Stimulated activated CD4-positive, alpha-beta T cell treated with anti-CD3 and anti-CD28 coated beads, Interleukin-1b, Interleukin-23, amount 100 ng/mL, for 4 hours (primary cell): ENCODE measurements around the gene DSG4.

Source experiments
- DNase-seq, 2 donors: peaks; one replicate each; pipeline ENCODE4 v3.0.0-alpha.2; 2020; ENCODE audit warnings: low read depth in 2 of 2

DSG4 gene

GRCh38 chr18:31410716-31411483 is 34.3 kb downstream of the DSG4 start:
- DNase-seq = no peak

DNA sequence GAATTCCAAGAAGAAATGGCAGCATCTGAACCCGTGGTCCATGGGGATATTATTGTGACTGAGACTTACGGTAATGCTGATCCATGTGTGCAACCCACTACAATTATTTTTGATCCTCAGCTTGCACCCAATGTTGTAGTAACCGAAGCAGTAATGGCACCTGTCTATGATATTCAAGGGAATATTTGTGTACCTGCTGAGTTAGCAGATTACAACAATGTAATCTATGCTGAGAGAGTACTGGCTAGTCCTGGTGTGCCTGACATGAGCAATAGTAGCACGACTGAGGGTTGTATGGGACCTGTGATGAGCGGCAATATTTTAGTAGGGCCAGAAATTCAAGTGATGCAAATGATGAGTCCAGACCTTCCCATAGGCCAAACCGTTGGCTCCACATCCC is 36.6 kb downstream of the DSG4 start:
- no peak for DNase-seq

DNA sequence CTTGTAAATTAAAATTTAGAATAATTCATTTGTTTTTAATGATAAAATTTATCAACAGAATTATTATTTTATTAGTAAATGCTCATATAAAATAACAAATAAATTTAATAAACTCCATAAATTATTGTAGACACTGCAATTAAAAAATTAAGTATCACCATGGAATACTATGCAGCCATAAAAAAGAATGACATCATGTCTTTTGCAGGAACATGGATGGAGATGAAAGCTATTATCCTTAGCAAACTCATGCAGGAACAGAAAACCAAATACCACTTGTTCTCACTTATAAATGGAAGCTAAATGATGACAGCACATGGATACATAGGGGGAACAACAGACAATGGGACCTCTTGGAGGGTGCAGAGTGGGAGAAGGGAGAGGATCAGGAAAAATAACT is 41.3 kb downstream of the DSG4 start:
- DNase-seq = no peak

- DNase-seq = no peak
Measured at GRCh38 chr18:31419457-31419932, 42.9 kb downstream of the DSG4 start.

DNA sequence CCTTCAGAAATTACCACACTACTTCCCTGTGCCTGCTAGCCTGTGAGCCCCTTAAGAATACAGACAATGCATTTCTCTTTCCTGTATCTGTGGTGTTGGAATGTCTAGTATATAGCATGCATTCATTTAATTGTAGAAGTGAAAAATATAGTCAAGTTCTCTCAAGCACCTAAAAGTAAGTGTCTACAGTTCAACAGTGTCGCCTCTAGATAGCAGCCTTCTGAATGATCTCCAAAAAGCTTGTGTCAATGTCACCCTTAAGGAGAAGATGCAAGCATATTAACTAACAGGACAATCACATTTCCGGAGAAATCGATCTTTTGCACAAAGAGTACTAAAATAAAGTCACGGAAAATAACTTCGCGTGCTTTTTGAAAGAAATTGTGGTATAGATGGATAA is 43.5 kb downstream of the DSG4 start:
- DNase-seq = no peak

DNA sequence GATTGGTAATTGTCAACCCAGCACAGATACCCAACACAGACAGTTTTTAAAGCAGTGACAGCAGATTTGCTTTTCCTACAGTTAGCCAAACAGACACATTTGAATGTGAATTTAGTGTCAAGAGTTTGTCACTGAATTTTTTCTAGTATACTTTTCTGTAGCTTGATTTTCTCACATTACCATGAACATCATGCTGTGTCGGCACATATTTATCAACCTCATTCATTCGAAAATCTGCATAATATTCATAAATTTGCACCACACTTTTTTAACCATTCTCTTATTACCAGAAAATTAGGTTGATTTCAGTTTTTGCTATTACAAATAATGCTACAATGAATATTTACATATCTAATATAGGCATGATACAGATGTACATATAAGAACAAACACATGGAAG is 43.9 kb downstream of the DSG4 start:
- no peak for DNase-seq

GRCh38 chr18:31424383-31424988 is 47.9 kb downstream of the DSG4 start:
- no peak for DNase-seq

- no peak for DNase-seq
Measured at GRCh38 chr18:31426021-31426420, 49.4 kb downstream of the DSG4 start.

DNA sequence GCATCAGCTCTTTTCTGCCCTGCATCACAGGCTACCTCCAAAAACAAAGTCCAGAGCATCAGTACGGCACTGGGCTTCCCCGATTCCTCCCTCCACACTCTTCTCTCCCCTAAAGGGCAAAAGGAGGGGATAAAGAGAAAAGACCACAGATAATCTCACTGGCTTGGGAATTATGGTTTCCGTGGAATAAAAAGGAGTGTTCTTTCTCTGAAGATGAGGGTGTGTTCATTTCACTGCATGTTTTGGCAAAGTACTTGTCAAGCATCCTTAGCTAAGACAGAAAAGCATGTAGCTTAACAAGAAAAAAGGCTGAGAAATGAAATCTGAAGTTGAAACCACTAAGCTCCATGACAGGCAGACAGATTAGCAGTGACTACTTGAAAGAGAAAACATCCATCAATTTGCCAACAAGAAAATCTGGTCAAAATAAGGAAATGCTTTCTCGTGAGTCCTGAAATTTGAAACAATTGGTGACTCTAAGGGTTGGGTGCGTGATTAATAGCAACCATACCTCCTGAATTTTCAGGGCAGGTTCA is 50.4 kb downstream of the DSG4 start:
- no peak for DNase-seq

GRCh38 chr18:31428211-31428610 is 51.6 kb downstream of the DSG4 start:
- no peak for DNase-seq

DNA sequence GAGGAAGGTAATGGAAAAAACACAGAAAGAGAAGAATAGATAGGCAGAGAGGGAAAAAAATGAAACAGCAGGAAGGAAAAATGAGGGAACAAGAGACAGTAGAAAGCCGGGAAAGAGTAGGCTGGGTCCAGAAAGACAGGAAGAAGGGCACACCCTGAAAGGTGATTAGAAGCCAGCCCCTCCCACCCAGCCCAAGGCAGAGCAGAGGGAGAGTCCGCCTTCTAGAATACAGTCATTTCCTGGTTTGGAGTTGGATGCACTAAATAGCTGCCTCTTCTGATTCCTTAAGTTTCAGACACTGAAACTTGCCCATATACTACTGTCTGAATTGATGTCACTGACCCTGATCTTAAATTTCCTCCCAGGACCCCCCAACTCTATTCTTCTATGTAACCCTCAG is 53.0 kb downstream of the DSG4 start:
- no peak for DNase-seq

DNA sequence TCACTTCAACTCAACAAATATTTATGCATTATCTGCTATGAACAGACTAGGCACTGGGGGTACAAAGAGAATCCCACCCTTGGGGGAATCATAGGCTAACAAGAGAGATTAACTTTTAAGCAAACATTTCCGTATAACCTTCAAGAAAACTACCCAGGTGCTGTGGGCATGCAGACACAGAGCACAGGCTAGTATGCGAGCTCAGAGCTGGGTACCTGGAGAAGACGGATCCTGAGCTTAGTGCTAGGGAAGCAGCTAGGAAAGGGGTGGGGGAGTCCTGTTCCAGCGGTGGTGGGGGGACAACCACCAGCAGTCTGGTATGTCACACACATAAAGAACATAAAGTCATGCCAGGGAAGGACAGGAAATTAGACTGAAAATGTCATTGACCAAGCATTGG is 53.5 kb downstream of the DSG4 start:
- DNase-seq = no peak

GRCh38 chr18:31430554-31430953 is 54.0 kb downstream of the DSG4 start:
- DNase-seq = no peak

DNA sequence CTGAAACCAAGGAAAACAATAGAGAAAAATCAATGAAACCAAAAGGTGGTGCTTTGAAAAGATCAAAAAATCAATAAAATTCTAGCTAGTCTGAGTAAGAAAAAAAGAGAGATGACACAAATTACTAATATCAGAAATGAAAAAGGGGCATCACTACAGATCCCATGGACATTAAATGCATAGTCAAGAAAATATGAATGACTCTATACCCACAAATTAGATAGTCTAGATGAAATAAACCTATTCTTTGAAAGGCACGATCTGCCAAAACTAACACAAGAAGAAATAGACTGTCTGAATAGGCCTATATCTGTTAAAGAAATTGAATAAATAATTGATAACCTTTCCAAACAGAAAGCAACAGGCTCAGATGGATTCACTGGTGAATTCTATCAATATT is 55.7 kb downstream of the DSG4 start:
- DNase-seq = no peak

- DNase-seq = no peak
Measured at GRCh38 chr18:31436825-31437224, 60.2 kb downstream of the DSG4 start.

DNA sequence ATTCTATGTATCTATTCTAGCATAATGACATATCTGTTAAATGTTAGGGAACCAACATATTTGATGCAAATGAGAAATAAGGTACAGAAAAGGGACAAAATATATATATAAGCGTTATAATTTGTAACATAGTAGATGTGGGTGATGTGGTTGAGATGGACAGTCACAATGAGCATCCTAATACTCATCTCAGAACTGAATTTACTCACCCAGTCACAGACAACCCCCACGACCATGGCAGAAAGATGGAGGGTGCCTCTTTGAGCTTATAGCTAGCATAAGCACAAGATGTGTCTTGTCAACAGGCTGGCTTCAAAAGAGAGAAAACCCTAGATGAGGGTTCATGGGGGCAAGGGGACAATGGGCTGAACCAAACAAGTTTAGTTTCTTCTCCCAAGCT is 61.8 kb downstream of the DSG4 start:
- DNase-seq = no peak

- no peak for DNase-seq
Measured at GRCh38 chr18:31439807-31440325, 63.3 kb downstream of the DSG4 start.

DNA sequence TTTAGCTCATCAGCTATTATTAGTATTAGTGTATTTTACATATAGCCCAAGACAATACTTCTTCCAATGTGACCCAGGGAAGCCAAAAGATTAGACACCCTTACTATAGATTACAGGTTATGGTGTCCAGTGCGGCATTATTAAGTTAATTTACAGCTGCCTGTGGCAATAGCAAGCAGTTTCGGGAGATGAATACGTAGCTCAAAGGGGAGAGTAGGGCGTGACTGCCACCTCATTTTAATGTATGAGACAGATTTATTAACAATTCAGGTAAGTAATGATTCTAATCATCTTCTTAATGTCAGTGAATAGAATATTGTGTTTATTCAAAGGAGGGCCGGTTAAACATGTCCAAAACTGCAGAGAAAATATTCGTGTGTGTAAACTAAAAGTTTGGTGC is 64.2 kb downstream of the DSG4 start:
- DNase-seq = no peak

- DNase-seq = no peak
Measured at GRCh38 chr18:31441493-31441892, 64.9 kb downstream of the DSG4 start.

- no peak for DNase-seq
Measured at GRCh38 chr18:31444142-31444541, 67.6 kb downstream of the DSG4 start.

DNA sequence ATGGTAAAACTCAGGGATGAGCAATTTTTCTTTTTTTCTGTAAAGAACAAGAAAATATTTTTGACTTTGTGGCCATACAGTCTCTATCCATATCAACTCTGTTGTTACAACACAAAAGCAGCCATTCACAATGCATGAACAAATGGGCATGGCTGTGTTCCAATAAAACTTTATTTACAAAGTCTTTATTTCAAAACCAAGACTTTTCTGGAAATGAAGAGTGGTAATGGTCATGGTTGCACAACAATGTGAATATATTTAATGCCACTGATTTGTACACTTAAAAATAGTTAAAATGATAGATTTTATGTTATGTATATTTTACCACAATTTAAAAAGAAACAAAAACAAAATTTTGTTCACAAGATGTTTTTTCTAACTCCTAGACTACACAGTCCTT is 69.3 kb downstream of the DSG4 start:
- no peak for DNase-seq

GRCh38 chr18:31446854-31447253 is 70.3 kb downstream of the DSG4 start:
- DNase-seq = no peak

- no peak for DNase-seq
Measured at GRCh38 chr18:31447530-31448191, 71.1 kb downstream of the DSG4 start, which contains the start of gene DSG3. Gene DSG3, plus strand, starts transcription at chr18:31447741. Its CDS starts 137 bp downstream, at chr18:31447878.
